SK-N-SH (cell line): Measurements from ENCODE around the gene IFNL2. TPM values are rescaled to one million over a fixed set of nuclear protein-coding genes. Genes with fewer than 3 reads are reported as not detected.

Experiments used
- CTCF ChIA-PET: fragments of 300-600, 350-600 bp; formaldehyde crosslinking; extraction: SDS; loops from one replicate; lab custom pipeline; 2021; lab: Yijun Ruan, JAX
- POLR2A ChIA-PET: fragments of 350-600 bp; sonication (Branson Sonifier 250); formaldehyde crosslinking; extraction: SDS; loops from one replicate; lab custom pipeline; 2020; ENCODE audit warnings: antibody characterized with exemption, inconsistent platforms; lab: Yijun Ruan, JAX
- DNase-seq: peaks from one replicate; pipeline ENCODE4 v3.0.0; 2012
- H2AFZ ChIP-seq: fragments of 200-600 bp; sonication (generic); 2 replicates; pipeline ENCODE4 v1.8.1; 2016; ENCODE audit warnings: antibody characterized with exemption, mild to moderate bottlenecking, low read depth
- H3F3A ChIP-seq: fragments of 200-600 bp; sonication (generic); replicated peaks from 2 replicates; pipeline ENCODE3; 2016; ENCODE audit warnings: antibody characterized with exemption, mild to moderate bottlenecking; ENCODE audit not compliant: insufficient read depth
- H3K27ac ChIP-seq, 2 experiments: fragments of 200-500 bp in 1 of 2; fragments of 200-600 bp in 1 of 2; sonication (Bioruptor generic) in 1 of 2; sonication (generic), shearing (Covaris generic) in 1 of 2; 2 replicates each; pipeline versions ENCODE4 v1.5.1 to v1.6.1; 2014 to 2016; ENCODE audit warnings: low read depth in 2 of 2, inconsistent platforms in 1 of 2, low read length in 1 of 2, mild to moderate bottlenecking in 1 of 2, mixed read lengths in 1 of 2
- H3K27me3 ChIP-seq: fragments of 200-600 bp; sonication (generic), shearing (Covaris generic); 2 replicates; pipeline ENCODE4 v1.6.1; 2016; ENCODE audit warnings: mixed run types; ENCODE audit not compliant: insufficient read depth
- H3K36me3 ChIP-seq, 2 experiments: fragments of 200-500 bp in 1 of 2; fragments of 200-600 bp in 1 of 2; sonication (Bioruptor generic) in 1 of 2; sonication (generic) in 1 of 2; replicated peaks in 1 of 2; 2 replicates each; pipeline versions ENCODE3 to v1.5.1; 2014 to 2016; ENCODE audit warnings: low read length in 1 of 2, mild to moderate bottlenecking in 1 of 2; ENCODE audit not compliant: insufficient read depth in 2 of 2, control insufficient read depth in 1 of 2
- H3K4me1 ChIP-seq, 2 experiments: fragments of 200-500 bp in 1 of 2; fragments of 200-600 bp in 1 of 2; sonication (Bioruptor generic) in 1 of 2; sonication (generic), shearing (Covaris generic) in 1 of 2; 2 replicates each; pipeline versions ENCODE4 v1.5.1 to v1.6.1; 2014 to 2016; ENCODE audit warnings: low read depth in 1 of 2, low read length in 1 of 2, mixed run types in 1 of 2; ENCODE audit not compliant: insufficient read depth in 2 of 2, control insufficient read depth in 1 of 2
- H3K4me2 ChIP-seq: fragments of 200-600 bp; sonication (generic), shearing (Covaris generic); 2 replicates; pipeline ENCODE4 v1.6.1; 2017; ENCODE audit warnings: mixed run types
- H3K4me3 ChIP-seq, 2 experiments: fragments of 200-500 bp in 1 of 2; fragments of 200-600 bp in 1 of 2; sonication (Bioruptor generic) in 1 of 2; sonication (generic), shearing (Covaris generic) in 1 of 2; 2 replicates each; pipeline versions ENCODE4 v1.5.1 to v1.8.1; 2014 to 2016; ENCODE audit warnings: low read depth in 2 of 2, inconsistent platforms in 1 of 2, low read length in 1 of 2, mild to moderate bottlenecking in 1 of 2, mixed read lengths in 1 of 2, moderate library complexity in 1 of 2
- H3K79me2 ChIP-seq: fragments of 200-600 bp; sonication (generic); 2 replicates; pipeline ENCODE4 v1.8.1; 2017; ENCODE audit warnings: mild to moderate bottlenecking; ENCODE audit not compliant: insufficient read depth
- H3K9ac ChIP-seq: fragments of 200-600 bp; sonication (generic); 2 replicates; pipeline ENCODE4 v1.6.1; 2017; ENCODE audit warnings: mixed run types
- H3K9me2 ChIP-seq: fragments of 200-600 bp; sonication (generic); 2 replicates; pipeline ENCODE4 v1.6.1; 2017; ENCODE audit warnings: mixed run types
- H3K9me3 ChIP-seq: fragments of 200-600 bp; sonication (generic); 2 replicates; pipeline ENCODE4 v1.6.1; 2017; ENCODE audit warnings: mixed run types, mild to moderate bottlenecking, moderate library complexity
- H4K20me1 ChIP-seq: fragments of 200-600 bp; sonication (generic); 2 replicates; pipeline ENCODE4 v1.6.1; 2017; ENCODE audit warnings: mild to moderate bottlenecking, mixed run types; ENCODE audit not compliant: insufficient read depth
- CHD2 ChIP-seq: fragments of 150-350 bp; IDR thresholded peaks from 2 replicates; pipeline ENCODE4 v1.6.1; 2018; ENCODE audit warnings: low read length; ENCODE audit not compliant: partially characterized antibody
- EP300 ChIP-seq, 2 experiments: IDR thresholded peaks; 2 replicates each; pipeline versions ENCODE4 v1.4.0 to v1.6.1; 2012; ENCODE audit warnings: borderline replicate concordance in 1 of 2, low read depth in 1 of 2, low read length in 1 of 2
- EZH2phosphoT487 ChIP-seq: fragments of 200-600 bp; sonication (generic); IDR thresholded peaks from 2 replicates; pipeline ENCODE4 v1.6.1; 2017; ENCODE audit warnings: low read depth, mixed run types, mild to moderate bottlenecking, antibody characterized with exemption, moderate library complexity, borderline replicate concordance
- FOSL2 ChIP-seq: IDR thresholded peaks from 2 replicates; pipeline ENCODE4 v1.4.0; 2012; ENCODE audit warnings: low read depth, mild to moderate bottlenecking, moderate library complexity, borderline replicate concordance
- FOXJ3 ChIP-seq: sonication (generic); formaldehyde crosslinking; IDR thresholded peaks from 2 replicates; pipeline ENCODE4 v1.5.1; 2020; ENCODE audit warnings: mild to moderate bottlenecking, missing genetic modification reagents
- JUND ChIP-seq: IDR thresholded peaks from 2 replicates; pipeline ENCODE4 v1.4.0; 2012
- MXI1 ChIP-seq: IDR thresholded peaks from 2 replicates; pipeline ENCODE4 v1.6.1; 2012; ENCODE audit warnings: mild to moderate bottlenecking, low read depth, low read length, improper control_type of control experiment
- NFIC ChIP-seq: IDR thresholded peaks from 2 replicates; pipeline ENCODE4 v1.4.0; 2012; ENCODE audit warnings: borderline replicate concordance
- NRF1 ChIP-seq: IDR thresholded peaks from 2 replicates; pipeline ENCODE4 v1.6.1; 2012; ENCODE audit warnings: low read depth, mild to moderate bottlenecking, low read length
- POLR2AphosphoS5 ChIP-seq: IDR thresholded peaks from 2 replicates; pipeline ENCODE4 v1.6.1; 2012; ENCODE audit warnings: low read depth, low read length
- RCOR1 ChIP-seq: fragments of 150-350 bp; IDR thresholded peaks from 2 replicates; pipeline ENCODE4 v1.6.1; 2017; ENCODE audit warnings: antibody characterized with exemption, low read length
- RXRA ChIP-seq: IDR thresholded peaks from 2 replicates; pipeline ENCODE4 v1.4.0; 2012; ENCODE audit warnings: low read depth, mild to moderate bottlenecking, borderline replicate concordance
- SIN3A ChIP-seq: IDR thresholded peaks from 2 replicates; pipeline ENCODE4 v1.6.1; 2012; ENCODE audit warnings: low read depth, mild to moderate bottlenecking, low read length, moderate library complexity, borderline replicate concordance
- SMC3 ChIP-seq: IDR thresholded peaks from 2 replicates; pipeline ENCODE4 v1.6.1; 2012; ENCODE audit warnings: low read depth, low read length, improper control_type of control experiment
- TCF12 ChIP-seq: IDR thresholded peaks from 2 replicates; pipeline ENCODE4 v1.4.0; 2012
- WGBS: methylation state at CpG from one replicate; pipeline ENCODE4 v1.1.6; 2017; ENCODE audit warnings: low lambda C conversion rate; 5-methylcytosine and 5-hydroxymethylcytosine counted together
- polyA plus RNA-seq, 3 experiments: library from polyadenylated mRNA; depleted of rRNA; stranded (reverse); fragments of >200 nt; gene quantifications; 2 replicates each; pipeline ENCODE4 v1.2.3, GENCODE V29; 2012
- TF ChIP-seq, protein P1 (sequence below): fragments of 200-600 bp; sonication (generic); IDR thresholded peaks from 2 replicates; pipeline ENCODE4 v1.6.1; 2017; ENCODE audit warnings: antibody characterized with exemption, mild to moderate bottlenecking, moderate library complexity
- TF ChIP-seq, protein P2 (sequence below): fragments of 150-350 bp; IDR thresholded peaks from 2 replicates; pipeline ENCODE4 v1.6.1; 2017; ENCODE audit warnings: antibody characterized with exemption, low read length, low read depth, borderline replicate concordance
- TF ChIP-seq, protein P3 (sequence below): IDR thresholded peaks from 2 replicates; pipeline ENCODE4 v1.4.0; 2012; ENCODE audit warnings: low read depth
- TF ChIP-seq, protein P4 (sequence below): IDR thresholded peaks from 2 replicates; pipeline ENCODE4 v1.6.1; 2012; ENCODE audit warnings: mild to moderate bottlenecking, low read depth, low read length, moderate library complexity
- TF ChIP-seq, protein P5 (sequence below): fragments of 150-350 bp; IDR thresholded peaks from 2 replicates; pipeline ENCODE4 v1.6.1; 2016; ENCODE audit warnings: mild to moderate bottlenecking, low read depth, low read length

Gene IFNL2
- polyA plus RNA-seq, 1 of the 3 experiments (the other 2 are of a cell fraction) = not detected

DNA sequence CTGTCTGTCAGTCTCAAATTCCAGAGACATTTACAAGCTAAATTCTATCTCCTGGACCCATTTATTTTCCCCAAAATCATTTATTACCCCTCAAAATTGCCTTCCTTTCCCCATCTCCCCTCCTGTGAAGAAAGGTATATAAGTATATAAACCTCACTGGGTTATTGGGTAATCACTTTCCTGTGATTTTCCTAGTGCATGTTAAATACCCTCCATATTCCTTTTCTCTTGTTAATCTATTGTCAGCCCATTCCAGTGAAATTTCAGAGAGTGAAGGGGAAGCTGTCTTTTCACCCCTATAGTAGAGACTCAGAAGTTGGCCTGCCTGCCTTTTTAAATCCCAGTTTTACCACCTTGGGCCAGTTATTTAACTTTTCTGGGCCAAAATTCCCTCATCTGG, 37.9 kb downstream of the IFNL2 start (continued):
- TF ChIP-seq, protein P1, sequence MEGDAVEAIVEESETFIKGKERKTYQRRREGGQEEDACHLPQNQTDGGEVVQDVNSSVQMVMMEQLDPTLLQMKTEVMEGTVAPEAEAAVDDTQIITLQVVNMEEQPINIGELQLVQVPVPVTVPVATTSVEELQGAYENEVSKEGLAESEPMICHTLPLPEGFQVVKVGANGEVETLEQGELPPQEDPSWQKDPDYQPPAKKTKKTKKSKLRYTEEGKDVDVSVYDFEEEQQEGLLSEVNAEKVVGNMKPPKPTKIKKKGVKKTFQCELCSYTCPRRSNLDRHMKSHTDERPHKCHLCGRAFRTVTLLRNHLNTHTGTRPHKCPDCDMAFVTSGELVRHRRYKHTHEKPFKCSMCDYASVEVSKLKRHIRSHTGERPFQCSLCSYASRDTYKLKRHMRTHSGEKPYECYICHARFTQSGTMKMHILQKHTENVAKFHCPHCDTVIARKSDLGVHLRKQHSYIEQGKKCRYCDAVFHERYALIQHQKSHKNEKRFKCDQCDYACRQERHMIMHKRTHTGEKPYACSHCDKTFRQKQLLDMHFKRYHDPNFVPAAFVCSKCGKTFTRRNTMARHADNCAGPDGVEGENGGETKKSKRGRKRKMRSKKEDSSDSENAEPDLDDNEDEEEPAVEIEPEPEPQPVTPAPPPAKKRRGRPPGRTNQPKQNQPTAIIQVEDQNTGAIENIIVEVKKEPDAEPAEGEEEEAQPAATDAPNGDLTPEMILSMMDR = no peak

DNA sequence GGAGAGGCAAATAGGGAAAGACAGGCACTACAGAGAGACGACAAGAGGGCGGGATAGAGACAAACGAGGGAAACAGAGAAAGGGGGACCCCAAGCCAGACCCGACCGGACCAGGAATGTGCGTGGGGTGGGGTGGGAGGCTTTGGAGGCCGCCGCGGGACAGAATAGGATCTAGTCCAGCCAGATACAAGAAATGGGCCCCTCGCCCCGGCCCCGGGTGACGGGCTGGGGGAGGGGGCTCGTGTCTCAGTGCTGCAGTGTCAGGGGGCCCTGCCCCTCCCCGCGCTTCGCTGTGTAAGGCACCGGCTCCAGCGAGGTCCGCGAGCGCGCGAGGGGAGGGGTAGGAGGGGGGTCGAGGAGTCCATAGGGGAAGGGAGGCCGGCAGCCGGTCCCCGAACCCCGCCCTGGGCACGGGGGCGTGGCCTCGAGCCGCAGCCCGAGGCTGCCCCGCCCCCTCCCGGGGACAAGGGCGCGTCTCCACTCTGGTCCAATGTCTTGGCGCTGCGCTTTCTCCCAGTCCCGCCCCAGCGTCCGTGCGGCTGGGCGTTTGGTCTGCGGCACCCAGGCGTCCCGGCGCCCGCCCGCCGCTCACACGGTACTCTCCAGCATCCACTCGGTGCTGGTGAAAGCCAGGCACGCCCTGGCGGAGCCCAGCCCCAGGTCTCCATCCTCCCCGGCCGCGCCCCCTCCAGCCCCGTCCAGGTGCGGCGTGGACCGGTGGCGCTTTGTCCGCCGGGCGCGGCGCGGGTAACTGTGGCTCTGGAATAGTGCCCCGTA, 39.0 kb downstream of the IFNL2 start:
- 87% methylated on average over 56 of the region's 71 CpGs for WGBS
- no peak for TF ChIP-seq NRF1
- no peak for TF ChIP-seq EZH2phosphoT487
- no peak for TF ChIP-seq MXI1
- no peak for TF ChIP-seq SMC3
- TF ChIP-seq RCOR1 = no peak
- TF ChIP-seq CHD2 = no peak
- TF ChIP-seq, protein P2, sequence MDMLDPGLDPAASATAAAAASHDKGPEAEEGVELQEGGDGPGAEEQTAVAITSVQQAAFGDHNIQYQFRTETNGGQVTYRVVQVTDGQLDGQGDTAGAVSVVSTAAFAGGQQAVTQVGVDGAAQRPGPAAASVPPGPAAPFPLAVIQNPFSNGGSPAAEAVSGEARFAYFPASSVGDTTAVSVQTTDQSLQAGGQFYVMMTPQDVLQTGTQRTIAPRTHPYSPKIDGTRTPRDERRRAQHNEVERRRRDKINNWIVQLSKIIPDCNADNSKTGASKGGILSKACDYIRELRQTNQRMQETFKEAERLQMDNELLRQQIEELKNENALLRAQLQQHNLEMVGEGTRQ = no peak
- TF ChIP-seq SIN3A = no peak
- no peak for TF ChIP-seq NFIC
- TF ChIP-seq, protein P3, sequence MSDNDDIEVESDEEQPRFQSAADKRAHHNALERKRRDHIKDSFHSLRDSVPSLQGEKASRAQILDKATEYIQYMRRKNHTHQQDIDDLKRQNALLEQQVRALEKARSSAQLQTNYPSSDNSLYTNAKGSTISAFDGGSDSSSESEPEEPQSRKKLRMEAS = no peak
- no peak for TF ChIP-seq TCF12
- TF ChIP-seq, protein P4, sequence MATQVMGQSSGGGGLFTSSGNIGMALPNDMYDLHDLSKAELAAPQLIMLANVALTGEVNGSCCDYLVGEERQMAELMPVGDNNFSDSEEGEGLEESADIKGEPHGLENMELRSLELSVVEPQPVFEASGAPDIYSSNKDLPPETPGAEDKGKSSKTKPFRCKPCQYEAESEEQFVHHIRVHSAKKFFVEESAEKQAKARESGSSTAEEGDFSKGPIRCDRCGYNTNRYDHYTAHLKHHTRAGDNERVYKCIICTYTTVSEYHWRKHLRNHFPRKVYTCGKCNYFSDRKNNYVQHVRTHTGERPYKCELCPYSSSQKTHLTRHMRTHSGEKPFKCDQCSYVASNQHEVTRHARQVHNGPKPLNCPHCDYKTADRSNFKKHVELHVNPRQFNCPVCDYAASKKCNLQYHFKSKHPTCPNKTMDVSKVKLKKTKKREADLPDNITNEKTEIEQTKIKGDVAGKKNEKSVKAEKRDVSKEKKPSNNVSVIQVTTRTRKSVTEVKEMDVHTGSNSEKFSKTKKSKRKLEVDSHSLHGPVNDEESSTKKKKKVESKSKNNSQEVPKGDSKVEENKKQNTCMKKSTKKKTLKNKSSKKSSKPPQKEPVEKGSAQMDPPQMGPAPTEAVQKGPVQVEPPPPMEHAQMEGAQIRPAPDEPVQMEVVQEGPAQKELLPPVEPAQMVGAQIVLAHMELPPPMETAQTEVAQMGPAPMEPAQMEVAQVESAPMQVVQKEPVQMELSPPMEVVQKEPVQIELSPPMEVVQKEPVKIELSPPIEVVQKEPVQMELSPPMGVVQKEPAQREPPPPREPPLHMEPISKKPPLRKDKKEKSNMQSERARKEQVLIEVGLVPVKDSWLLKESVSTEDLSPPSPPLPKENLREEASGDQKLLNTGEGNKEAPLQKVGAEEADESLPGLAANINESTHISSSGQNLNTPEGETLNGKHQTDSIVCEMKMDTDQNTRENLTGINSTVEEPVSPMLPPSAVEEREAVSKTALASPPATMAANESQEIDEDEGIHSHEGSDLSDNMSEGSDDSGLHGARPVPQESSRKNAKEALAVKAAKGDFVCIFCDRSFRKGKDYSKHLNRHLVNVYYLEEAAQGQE = no peak
- no peak for TF ChIP-seq RXRA
- no peak for TF ChIP-seq FOXJ3 (CRISPR knock-in tag)
- TF ChIP-seq FOSL2 = no peak
- TF ChIP-seq POLR2AphosphoS5 = no peak
- TF ChIP-seq JUND = no peak
- TF ChIP-seq, protein P5, sequence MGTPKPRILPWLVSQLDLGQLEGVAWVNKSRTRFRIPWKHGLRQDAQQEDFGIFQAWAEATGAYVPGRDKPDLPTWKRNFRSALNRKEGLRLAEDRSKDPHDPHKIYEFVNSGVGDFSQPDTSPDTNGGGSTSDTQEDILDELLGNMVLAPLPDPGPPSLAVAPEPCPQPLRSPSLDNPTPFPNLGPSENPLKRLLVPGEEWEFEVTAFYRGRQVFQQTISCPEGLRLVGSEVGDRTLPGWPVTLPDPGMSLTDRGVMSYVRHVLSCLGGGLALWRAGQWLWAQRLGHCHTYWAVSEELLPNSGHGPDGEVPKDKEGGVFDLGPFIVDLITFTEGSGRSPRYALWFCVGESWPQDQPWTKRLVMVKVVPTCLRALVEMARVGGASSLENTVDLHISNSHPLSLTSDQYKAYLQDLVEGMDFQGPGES = no peak
- no peak for TF ChIP-seq EP300 (IDR thresholded peaks at IDR 0.05; ENCODE audit: borderline replicate concordance in 1 of 2, low read depth in 1 of 2, low read length in 1 of 2)
- Histone ChIP-seq H3K36me3 (no peaks in the 10 kb centered on the region), H3K4me3 (no peak overlapping the region), H3K9me2 (no peaks in the 10 kb centered on the region), H3K4me2 (no peak overlapping the region), H4K20me1 (no peaks in the 10 kb centered on the region), H2AFZ (no peak overlapping the region), H3K4me1 (no peaks in the 10 kb centered on the region), H3K27ac (no peak overlapping the region), H3K9me3 (no peaks in the 10 kb centered on the region), H3F3A (no peaks in the 10 kb centered on the region), H3K27me3 (no peaks in the 10 kb centered on the region), H3K79me2 (no peaks in the 10 kb centered on the region), H3K9ac (no peak overlapping the region)
- POLR2A ChIA-PET = no interaction called here
- CTCF ChIA-PET = no interaction called here
- no peak for DNase-seq
